HG02610 (cell line): Measurements from ENCODE around the gene MYO1H.

Source experiments
- ATAC-seq: cut with Tn5 transposase; IDR thresholded peaks from one replicate; pipeline ENCODE4 v1.9.1; 2021; ENCODE audit warnings: mild to moderate bottlenecking, moderate library complexity; ENCODE audit not compliant: unreplicated experiment

Gene MYO1H

DNA sequence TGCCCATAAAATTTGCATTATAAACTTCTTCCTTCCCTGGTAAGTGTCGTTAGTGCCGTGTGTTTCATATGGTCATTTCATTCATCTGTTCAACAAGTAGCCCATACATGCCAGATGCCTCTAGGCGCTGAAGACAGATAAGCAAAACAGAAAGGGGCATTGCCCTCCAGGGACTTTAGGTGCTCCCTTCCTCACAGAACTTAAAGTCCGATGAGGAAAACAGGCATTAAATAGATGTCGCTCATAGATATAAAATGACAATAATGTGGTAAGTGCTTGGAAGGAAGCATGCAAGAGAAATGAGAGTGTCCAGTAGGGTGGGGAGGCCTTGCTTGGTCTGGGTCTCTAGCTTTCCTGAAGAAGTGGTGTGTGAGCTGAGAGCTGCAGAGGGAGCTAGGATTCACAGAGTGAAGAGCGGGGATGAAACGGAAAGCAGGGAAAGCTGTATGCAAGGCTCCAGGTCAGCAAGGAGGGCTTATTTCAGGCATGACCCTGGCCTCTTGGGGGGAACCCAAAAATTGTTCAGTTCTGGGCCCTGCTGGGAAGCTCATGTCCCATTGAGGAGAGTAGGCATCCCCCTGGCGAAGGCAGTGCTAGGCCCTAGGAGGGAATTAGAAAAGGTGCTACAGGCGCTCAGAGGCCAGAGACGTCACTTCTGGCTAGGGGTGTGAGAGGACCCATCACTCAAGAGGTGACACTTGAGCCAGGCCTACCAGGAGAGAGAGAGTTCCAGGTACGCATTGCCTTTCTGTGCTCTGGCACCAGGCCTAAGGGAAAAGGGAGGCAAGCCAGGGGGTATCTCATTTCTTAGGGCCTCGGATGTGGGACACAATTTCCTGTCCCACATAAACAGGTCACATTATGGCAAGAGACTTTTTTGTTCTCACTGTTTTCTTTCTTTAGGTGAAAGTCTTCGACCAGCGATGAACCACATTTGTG is 141.6 kb downstream of the MYO1H start:
- ATAC-seq, result no peak

DNA sequence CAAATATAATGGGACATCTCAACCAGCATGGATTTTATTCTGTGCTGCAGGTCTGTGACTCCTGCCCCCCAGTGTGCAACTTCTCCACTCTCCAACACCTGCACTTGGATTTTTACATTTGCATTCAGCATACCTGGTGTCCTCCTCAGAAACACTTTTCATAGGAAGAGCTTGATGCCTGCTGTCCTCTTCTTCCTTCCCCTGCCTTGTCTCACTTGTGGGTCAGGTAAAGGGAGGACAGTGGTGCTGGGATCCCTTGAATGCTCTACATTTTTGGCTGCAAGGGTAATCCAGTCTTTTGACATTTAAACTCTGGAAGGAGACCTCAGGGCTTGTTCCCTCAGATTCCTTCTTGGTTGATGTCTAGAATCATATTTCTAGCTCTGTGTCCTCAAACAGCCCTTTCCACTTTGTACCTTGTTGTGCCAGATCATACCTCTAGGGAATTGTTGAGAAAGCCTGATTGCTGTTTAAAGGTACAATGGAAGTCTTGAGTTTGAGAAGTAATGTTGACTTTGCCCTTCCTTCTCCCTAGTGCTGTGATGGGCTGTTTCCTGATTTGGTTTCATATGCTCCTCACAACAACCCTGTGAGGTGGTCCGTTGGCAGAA is 142.4 kb downstream of the MYO1H start:
- ATAC-seq, result no peak

DNA sequence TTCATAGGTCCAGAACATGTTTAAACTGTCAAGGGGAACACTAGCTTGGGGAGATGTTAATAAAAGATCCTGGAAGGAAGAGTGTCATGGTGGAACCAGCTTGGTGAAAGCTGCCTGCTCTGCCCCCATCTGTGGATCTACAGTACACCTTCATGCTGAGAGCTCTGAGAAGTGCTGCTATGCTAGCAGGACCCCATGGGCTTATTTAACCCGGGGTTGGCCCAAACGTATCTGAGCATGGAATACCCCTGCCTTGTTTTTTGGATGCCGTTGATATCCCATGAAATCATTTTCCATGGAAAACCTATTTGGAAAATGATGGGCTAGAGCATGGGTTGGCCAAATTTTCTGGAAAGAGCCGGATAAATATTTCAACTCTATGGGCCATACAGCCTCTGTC is 144.0 kb downstream of the MYO1H start:
- no peak for ATAC-seq

DNA sequence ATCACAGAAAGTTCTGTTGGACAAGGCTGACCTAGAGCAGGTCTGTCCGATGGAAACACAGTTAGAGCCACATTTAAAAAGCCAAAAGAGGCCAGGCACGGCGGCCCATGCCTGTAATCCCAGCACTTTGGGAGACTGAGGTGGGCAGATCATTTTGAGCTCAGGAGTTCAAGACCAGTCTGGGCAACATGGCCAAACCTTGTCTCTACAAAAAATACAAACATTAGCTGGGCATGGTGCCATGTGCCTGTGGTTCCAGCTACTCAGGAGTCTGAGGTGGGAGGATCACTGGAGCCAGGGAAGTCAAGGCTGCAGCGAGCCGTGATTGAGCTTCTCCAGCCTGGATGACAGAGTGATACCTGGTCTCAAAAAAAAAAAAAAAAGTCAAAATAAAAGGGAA is 144.7 kb downstream of the MYO1H start:
- no peak for ATAC-seq

DNA sequence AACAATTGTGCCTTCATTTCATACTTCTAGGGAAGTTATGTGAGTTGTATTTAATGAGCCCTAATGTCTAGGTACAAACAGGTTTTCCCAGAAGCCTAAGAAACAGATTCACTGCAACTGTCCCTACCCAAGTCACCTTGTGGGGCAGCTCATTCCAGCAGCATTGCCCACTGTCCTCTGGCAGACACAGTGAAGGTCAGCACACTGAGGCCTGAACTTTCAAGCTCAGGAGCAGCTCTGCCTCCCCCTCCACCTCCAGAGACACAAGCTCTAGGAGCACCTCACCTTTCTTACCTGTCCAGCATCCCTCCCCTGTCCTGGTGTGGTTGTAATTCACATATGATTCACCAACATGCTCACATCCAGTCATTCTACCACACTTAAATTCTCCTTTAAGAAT is 145.4 kb downstream of the MYO1H start:
- no peak for ATAC-seq

DNA sequence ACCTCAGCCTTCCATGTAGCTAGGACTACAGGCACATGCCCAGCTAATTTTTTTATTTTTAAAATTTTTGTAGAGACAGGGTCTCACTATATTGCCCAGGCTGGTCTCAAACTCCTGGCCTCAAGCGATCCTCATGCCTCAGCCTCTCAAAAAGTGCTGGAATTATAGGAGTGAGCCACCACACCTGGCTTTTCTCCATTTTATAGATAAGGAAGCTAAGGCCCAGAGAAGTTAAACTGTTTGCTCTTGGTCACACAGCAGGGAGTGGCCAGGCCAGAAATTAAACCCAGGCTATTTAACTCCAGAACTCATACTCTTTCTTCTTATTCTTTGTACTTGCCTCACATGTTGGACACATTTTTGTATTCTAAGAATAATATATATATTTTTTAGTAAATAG is 146.2 kb downstream of the MYO1H start:
- no peak for ATAC-seq

DNA sequence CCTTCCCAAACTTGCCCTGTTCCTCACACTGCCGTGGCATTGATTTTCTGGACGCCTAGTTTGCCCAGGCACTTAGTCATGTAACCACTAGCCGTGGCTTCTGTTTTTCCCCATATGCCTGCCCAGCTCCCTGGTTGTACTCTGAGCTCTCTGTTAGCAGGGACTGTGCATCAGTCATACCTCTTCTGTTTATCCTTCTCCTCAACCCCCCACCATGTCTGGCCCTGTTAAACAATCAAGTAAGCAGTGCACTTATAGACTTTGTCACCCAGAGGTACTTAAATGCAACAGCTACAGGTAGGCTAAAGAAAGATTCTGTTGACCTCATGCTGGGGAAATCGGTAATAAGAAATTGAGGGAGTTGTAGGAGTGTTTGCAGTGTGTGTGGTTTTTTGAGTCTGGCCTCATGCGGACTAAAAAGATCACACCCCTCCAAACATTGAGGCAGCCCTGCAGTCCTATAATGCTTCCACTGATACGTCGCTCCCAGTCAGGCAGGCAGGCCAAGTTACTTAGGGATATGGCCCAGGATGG is 146.7 kb downstream of the MYO1H start:
- no peak for ATAC-seq

DNA sequence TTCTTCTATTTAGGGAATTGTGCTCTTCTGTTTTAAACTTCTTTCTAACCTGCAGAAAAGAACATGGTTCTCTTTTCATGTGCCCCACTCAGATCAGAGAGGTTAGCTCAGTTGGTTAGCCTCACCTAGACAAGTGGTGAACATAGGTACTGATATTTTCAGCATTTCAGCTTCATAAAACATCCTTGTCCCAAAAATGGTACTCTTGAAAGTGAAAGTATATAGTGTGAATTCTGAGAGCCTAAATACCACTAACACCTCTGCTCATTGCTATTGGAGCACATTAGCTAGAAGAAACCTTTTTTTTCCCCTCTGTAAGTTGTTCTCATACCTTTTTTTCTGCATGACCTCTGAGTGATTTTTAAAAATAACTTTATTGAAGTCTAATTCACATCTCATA is 147.3 kb downstream of the MYO1H start:
- no peak for ATAC-seq

DNA sequence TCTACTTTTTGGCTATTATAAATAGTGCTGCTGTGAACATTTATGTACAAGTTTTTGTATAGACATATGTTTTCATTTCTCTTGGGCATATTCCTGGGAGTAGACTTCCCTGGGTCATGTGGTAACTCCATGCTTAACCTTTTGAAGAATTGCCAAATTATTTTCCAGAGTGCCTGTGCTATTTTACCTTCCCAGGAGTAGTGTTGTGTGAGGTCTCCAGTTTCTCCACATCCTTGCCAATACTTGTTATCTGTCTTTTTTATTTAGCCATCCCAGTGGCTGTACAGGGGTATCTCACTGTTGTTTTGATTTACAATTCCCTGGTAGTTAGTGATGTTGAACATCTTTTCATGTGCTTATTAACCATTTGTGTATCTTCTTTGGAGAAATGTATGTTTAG is 148.6 kb downstream of the MYO1H start:
- ATAC-seq, result no peak

DNA sequence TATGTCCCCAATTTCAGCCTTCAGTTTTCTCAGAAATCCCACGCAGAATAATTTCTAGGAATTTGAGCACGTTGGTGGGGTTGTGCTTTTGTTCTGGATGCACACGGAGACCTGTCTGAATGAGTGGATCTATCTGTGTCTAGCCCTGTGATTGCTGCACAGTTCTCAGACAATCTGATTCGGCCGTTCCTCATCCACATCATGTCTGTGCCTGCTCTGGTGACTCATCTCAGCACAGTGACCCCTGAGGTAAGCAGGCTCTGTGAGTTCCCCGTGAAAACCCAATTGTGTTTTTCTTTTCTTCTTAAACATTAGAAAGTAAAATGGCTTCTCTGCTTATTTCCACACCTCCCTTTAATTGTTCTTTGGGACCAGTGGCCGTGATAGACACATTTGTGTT is 150.0 kb downstream of the MYO1H start:
- ATAC-seq, result no peak
